HG02973 (cell line): ENCODE measurements around the gene CACNA1A.

Experiments
- ATAC-seq: cut with Tn5 transposase; IDR thresholded peaks from one replicate; pipeline ENCODE4 v1.9.1; 2021; ENCODE audit warnings: moderate library complexity; ENCODE audit not compliant: unreplicated experiment

Gene CACNA1A

DNA sequence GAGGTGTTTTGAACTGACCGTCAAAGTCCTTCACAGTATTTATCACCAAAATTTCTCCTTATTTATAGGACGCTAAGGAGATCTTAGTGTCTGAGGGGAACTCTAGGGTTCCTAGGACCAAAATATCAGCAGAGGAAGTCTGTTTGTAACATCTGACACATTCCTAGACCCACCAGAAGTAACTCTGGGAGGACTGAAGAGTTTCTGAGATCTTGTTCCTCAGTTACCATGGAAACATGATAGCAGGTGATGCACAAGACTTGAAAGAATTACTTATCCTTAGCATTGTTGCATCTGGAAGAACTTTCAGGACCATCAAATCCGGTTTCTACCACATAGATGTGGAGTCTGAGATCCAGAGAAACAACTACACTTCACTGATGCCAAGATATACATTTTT lies 191.5 kb downstream of the CACNA1A start:
- no peak for ATAC-seq

DNA sequence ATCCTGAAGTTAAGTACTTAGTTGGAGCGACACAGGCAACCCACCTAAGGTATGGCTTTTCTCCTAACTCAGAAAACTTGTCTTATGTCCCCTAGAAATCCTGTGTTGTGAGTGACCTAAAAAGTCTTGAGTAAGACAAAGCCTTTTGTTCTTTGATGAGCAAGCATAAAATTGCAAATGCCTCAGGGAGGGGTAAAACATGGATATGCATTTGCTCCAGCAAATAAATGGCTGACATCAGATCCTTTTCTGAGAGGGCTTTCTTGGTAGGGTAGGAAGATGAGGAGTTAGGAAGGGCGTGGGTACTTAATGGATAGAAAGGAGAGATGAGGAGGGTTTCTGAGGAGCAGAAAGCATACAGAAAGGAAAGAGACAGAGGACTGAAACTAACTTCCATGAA lies 192.4 kb downstream of the CACNA1A start:
- ATAC-seq, result no peak

DNA sequence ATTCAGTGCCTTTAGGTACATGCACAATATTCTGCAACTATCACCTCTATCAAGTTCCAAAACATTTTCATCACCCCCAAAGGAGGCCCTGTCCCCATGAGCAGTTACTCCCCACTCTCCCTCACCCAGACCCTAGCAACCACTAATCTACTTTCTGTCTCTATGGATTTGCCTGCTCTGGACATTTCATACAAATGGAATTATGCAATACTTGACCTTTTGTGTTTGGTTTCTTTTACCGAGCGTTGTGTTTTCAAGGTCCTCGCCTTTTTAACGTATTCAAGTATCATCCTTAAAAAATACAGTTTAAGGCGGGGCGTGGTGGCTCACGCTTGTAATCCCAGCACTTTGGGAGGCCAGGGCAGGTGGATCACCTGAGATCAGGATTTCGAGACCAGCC lies 196.4 kb downstream of the CACNA1A start:
- no peak for ATAC-seq

DNA sequence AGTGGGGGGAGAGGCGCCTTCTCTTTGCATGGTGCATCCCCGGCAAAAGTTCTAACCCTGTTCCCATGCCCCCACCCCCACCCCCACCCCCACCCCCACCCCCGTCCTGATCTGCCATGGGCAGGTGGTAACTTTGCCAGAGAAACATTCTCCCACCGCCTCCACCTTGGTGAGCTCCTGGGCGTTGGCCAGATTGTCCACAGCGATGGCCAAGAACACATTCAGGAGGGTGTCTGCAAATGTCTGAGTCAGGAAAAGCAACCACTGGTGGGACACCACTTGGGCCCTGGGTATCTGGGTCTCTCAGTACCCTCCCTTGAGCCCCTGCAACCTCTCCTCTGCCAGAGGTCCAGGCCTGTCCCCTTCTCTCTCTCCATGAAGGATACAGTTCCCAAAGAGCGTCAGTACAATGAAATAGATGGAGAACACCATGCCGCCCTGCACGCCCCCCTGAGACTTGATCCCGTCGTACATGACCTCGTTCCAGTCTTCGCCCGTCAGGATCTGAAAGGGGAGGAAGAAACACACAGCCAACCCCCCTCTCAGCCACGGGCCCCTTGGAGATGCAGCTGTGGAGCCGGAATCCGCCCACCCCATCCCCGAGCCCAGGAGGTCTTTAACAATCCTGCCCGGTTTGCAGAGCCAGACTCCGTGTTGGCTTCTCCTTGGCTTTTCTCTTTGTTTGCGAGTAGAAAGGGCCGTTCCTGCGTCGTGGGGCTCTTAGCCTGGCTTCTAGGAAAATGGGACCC lies 202.7 kb downstream of the CACNA1A start:
- no peak for ATAC-seq

DNA sequence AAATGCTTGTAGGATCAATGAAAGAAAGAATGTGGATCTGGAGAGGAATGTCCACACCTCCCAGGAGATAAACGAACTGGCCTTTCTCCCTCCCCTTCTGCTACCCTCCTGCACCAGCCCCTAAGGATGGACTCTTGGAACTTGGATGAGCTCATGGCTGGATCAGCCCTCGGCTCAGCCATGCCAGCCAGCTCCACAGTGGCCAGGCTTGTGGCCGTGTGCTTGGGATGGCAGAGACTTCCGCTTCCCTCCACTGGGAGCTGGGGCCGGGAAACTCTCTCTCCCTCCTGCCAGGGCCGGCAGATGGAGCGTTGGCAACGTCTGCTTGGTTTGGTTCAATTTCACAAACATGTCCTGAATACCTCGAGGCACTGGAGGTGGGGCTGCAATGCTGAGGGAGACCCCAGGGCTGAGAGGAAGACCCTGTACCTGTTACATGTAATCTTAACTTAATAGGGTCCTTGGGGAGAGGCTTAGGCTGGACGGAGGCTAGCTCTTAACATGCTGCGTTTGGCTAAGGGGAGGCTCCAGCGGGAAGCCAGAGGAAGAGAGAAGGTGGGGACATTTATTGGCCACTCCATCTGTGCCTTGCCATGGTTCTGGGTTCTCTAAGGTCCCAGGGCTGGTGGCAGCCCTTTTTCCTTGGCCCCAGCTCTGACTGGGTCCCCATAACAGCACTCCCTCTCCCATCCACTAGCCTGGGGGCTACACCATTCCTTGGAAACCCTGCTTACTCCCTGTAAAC lies 203.6 kb downstream of the CACNA1A start:
- no peak for ATAC-seq

DNA sequence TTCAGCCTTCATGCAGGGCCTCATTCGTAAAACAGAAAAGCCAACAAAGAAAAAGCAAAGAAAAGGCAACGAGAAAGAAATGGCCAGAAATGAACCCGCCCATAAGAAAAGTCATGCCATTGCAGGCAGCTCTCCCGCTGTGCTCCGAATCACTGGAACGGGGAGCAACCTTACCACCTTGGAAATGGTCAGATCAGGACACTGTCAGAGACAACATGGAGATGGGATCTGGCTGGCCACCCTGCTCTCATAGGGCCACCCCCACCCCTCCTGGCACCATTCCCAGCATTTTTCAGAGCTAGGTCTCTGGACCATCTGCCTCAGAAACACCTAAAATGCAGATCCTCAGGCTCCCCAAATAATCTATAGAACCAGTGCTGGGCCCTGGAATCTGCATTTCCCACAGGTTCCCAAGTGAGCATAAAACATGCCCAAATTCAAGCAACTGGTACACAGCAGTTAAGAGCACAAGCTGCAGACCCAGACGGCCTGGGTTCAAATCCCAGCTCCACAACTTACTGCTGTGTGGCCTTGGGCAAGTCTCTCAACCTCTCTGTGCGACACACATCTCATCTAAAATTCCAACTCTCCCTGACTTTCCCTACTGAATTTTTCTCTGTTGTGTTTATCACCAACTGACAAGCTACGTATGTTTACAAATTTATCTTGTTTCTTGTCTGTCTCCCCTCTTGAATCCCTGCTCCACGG lies 204.5 kb downstream of the CACNA1A start:
- ATAC-seq, result no peak

DNA sequence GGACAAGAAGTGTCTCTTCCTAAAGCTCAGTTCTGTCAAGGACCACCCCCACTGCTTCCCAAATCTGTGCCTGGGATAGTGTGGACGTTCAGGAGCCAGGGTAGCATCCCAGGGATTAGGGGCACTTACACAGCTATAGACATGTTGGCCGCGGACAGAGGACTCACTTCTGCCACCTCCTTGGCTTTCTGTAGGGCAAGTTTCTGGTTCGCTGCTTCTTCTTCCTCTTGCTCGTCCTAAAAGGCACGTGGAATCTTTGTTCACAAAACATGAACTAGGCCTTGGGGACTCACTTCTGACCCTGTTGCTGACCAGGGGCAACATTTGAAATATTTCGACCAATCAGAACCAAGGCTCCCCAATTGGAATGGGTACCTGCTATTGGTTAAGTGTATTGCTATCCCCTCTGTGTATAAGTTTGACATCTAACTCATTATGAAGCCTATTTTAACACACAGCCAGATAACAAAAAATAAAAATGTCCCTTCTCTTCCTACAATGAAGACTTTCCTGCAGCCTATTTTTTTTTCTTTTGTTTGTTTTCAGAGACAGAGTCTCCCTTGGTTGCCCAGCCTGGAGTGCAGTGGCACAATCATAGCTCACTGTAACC lies 205.8 kb downstream of the CACNA1A start:
- no peak for ATAC-seq

DNA sequence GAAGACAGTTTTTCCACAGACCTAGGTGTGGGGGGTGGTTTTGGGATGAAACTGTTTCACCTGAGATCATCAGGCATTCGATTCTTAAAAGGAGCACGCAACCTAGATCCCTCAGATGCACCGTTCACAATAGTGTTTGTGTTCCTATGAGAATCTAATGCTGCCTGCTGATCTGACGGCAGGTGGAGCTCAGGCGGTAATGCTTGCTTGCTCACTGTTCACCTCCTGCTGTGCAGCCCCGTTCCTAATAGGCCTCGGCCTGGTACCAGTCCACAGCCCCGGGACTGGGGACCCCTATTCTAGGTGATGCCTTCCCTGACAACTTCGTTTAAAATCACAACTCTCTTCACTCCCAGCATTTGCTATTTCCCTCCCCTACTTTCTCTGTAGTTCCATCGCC lies 206.4 kb downstream of the CACNA1A start:
- ATAC-seq, result no peak

DNA sequence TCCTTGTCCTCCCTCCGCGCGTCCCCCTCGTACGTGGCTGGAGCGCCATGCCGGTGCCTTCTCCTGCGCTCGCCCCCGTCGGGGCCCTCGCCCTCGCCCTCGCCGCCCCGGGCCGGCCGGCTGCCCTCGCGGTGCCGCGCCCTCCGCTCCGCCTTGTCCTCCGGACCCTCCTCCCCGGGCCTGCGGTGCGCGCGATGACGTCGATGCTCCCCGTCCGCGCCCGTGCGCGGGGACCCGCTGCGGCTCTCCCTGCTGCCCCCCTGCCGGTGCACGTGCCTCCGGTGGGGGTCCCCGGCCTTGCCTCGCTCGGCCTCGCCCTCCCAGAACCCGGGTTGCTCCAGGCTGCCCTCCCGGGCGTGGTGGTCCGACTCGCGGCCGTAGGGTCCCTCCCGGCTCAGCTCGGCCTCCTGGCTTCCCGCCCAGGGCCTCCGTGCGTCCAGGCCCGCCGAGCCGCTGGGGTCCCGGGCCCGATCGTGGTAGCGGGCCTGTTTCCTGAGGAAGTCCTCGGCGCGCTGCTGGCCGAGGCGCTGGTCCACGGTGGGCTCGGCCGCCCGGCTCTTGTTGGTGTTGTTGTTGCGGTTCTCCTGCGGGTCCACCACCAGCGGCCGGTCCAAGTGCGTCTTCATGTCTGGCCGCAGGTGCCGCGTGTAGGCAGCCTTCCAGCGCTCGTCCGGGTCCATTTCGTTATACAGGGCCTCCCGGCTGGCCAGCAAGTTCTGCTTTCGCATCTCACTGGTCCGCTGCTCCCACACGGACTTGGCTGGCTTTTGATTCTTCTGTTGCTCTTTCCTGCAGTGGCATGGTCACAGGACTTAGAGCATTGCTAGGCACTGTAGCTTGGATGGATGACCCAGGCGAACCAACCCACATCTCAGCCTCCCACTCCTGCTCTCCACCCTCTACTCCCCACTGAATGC lies 207.5 kb downstream of the CACNA1A start:
- ATAC-seq, result no peak

DNA sequence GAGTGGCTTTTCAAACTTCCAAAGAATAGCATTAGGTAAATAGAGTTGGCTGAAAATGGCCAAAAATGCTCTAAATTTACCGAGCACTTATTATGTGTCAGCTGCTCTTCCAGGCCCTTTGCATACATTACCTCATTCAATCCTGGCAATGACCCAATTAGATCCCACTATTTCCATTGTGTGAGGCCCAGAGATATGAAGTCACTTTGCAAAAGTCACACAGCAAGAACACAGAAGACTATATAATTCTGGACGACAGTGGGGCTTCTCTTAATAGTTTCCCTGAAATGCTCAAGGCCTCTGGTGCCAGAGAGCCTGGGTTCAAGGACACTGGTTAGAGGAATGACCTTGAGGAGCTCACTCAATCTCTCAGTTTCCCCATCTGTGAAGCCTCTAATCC lies 209.3 kb downstream of the CACNA1A start:
- no peak for ATAC-seq

DNA sequence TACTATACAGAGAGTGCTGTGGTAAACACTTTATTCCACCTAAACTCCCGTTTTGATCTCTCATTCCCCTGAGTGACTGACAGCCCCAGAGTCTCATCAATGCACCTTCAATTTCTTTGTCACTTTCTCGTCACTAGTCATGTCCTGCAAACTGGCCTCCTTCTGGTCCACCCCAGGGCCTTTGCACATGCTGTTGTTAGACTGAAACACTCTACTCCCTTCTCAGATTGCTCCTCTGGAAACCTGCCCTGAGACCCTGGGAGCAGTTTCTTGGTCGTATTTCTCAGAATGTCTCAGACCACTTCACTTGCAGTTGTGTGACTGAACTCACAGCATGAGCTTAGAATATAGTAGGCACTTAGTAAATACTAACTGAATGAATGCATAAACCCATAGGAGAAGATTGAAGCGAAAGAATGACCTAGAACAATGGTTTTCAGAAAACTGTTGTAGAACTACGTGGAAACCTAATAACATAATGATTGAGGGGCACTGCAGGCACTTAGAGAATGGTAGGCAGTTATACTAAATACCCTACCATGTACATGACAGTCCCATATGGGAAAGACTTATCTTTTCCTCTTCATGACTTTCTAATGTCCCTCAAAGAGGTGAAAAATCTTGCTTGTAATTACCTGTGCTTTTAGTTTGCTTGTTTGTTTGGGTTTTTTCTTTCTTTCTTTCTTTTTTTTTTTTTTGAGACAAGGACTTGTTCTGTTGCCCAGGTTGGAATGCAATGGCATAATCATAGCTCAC lies 211.3 kb downstream of the CACNA1A start:
- ATAC-seq, result no peak

DNA sequence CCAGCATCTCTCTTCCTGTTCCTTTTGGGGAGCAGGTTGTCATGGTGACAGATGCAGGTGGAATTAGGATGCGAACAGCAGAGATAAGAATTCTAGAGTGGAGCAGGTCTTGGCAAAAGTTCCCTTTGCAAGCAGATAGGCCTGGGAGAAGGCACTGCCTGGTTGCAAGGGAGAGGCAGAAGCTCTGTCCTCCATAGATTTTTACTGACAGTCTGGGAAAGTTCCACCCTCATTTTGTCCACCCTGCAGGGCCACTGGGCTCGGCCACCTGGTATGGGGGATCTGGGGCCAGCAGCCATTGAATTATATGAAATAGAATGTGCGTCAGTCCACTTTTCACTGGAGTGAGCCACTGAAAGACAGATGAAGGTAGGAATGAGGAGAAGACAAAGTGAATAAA lies 214.4 kb downstream of the CACNA1A start:
- ATAC-seq, result no peak

DNA sequence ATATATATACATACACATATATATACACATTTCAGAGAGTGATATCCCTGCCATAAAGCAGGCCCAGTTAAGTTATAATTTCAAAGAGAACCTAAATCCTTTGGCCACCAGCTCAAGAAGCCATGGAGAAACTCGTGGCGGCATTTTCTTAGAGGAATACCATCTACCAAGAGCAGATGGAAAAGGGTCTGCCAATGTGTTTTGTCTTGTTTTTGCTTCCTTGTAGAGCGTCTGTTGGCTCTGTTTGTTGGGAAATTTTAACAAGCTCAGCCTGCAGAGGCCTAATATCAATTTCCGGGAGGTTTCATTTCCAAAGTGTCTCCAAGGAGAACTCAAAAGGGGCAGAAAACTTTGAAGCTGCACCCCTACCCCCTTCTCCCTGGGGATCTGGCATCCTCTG lies 215.5 kb downstream of the CACNA1A start:
- ATAC-seq, result no peak

DNA sequence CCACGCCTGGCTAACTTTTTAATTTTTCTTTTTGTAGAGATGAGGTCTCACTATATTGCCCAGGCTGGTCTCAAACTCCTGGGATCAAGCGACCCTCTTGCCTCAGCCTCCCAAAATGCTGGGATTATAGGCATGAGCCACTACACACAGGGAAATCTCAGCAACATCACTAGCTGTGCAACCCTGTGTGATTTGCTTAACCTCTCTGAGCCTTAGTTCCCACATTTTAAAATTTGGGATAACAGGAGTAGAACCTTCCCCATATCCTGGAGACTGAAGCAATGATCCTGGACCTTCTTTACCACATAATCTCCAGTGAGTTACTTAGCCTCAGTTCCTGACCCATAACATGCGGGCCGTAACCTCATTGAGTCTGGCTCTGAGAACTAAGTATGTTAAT lies 217.0 kb downstream of the CACNA1A start:
- no peak for ATAC-seq

DNA sequence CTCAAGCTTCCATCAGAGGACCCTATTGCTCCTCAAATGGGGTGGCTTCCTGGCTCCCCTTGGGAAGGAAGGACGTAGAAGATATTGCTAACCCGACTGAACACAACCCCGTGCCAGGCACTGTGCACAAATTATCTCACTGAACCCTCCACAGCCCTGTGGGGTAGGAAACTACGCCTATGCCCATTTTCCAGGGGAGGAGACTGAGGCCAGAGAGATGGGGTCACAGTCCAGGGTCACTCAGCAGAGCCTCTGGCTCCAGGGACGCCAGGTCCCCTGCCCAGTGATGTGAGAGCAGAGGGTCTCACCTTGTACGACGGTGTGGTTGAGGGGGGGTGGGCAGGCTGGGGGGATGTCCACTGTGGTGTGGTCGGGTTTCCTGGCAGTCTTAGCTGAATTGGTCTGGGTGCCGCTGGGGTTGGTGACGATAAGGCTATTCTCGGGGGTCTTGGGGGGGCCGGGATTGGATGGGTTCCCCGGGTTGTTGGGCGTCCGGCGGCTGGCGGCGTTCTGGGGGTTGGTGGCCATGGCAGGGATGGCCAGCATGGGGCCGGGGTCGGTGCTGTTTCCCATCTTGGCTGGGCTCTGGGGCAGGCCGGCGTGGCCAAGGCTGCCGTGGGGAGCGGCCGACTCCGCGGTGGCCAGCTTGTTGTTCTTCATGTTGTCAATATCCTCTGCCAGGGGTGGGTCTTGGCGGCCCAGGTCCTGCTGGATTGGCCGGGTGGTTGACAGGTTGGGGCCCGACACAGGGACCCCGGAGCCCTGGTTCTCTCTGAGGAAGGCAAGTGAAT lies 219.9 kb downstream of the CACNA1A start:
- no peak for ATAC-seq

DNA sequence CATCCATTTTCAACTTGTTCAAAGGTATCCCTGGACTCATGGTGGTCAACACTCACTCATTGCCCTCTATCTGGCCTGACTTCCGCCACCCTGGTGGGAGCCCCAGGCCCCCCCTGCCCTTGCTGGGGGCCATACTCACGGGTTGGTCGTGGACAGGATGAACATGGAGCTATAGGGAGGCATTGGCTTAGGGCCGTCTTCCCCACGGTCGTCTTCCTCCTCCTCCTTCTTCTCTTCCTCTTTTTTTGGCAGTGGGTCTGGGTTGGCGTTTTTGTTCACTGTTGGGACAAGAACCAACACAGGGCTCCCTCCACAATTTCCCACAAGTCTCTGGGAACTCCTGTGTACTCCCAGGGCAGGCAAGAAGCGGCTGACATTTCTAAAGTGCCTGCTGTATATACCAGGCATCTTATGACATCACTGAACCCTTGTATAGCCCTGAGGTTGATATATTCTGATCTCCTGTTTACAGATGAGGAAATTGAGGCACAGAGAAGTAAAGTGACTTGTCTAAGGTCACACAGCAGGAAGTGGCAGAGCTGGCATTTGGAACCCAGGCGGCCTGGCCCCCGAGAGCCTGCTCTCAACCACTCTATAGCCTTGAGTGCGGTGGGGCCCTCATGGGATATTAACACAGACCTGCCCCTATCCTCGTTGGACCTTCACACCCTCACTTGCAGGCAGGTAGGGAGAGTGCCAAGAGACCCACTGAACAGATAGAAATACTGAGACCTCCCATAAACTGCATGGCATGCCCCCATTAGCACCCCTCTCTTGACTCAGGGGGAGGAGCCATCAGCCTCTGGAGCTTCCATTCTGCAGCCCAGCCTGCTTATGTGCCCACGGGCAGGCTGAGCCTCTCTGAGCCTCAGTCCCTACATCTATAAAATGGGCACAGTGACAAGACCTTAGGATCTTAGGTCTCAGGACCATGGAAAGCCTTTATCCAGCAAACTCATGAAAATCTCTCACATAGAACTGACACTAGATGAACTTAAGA lies 221.1 kb downstream of the CACNA1A start:
- no peak for ATAC-seq

DNA sequence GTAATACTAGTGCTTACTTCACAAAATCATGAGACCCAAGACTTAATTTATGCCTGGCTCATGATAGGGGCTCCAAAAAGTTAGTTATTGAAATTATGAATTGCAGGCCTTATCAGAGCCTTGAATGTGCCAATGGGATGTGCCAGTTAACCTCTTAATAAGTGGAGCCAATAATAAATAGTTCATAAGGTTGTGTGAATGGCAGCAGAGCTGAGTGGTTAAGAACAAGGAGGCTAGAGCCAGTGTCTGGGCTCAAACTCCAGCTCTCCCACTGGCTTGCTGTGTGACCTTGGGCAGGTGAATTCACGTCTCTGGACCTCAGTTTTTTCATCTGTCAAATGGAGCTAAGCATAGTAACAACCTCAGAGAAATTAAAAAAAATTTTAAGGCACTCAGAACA lies 222.4 kb downstream of the CACNA1A start:
- ATAC-seq, result no peak
